ENCODE results near the gene CPNE4. TPM values are rescaled to one million over a fixed set of nuclear protein-coding genes. Genes with fewer than 3 reads are reported as not detected.
A peak's percentile ranks its signal among the peaks of the same experiment; 100 is the strongest.

Gene CPNE4
- total and polyA plus RNA-seq, 10 donors, result 0.03 to 3.1 (median 0.91) TPM; not detected in 2

DNA sequence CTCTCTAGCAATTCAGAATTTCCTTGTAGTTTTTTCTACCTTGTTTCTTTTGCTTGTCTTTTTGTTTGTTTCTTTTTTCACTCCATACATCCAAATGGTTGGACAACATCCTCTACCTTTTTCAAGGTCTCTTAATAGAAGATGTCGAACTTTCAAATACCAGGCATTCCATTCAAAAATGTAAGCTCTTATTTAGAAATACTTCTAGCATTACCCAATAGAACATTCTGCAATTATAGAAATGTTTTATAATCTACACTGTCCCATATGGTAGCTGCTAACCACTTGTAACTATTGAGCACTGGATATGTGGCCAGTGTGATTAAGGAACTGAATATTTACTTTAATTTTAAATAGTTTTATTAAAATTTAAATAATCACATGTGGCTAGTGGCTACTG is 335.8 kb downstream of the CPNE4 start:
- Histone ChIP-seq H3K27ac (peak overlapping the region in 2 of 8 donors; percentile 10 to 30), H3K36me3 (no peaks in the 10 kb centered on the region), H3K4me1 (no peaks in the 10 kb centered on the region), H3K9me3 (no peaks in the 10 kb centered on the region), H3K27me3 (replicated peaks in 1 of 7) (no peaks in the 10 kb centered on the region), H3K4me3 (no peak overlapping the region)
- 54 to 82% (median 65%) methylated on average over 1 of the region's 1 CpG for WGBS, 5 donors
- TF ChIP-seq, protein P1, sequence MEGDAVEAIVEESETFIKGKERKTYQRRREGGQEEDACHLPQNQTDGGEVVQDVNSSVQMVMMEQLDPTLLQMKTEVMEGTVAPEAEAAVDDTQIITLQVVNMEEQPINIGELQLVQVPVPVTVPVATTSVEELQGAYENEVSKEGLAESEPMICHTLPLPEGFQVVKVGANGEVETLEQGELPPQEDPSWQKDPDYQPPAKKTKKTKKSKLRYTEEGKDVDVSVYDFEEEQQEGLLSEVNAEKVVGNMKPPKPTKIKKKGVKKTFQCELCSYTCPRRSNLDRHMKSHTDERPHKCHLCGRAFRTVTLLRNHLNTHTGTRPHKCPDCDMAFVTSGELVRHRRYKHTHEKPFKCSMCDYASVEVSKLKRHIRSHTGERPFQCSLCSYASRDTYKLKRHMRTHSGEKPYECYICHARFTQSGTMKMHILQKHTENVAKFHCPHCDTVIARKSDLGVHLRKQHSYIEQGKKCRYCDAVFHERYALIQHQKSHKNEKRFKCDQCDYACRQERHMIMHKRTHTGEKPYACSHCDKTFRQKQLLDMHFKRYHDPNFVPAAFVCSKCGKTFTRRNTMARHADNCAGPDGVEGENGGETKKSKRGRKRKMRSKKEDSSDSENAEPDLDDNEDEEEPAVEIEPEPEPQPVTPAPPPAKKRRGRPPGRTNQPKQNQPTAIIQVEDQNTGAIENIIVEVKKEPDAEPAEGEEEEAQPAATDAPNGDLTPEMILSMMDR (IDR thresholded peaks at IDR 0.05 in 8 of 11, conservative IDR thresholded peaks at IDR 0.05 in 3 of 11), result no peak
- no peak for TF ChIP-seq POLR2AphosphoS5 (IDR thresholded peaks at IDR 0.05)
- TF ChIP-seq POLR2A (IDR thresholded peaks at IDR 0.05), result no peak
- intact Hi-C loops (cut with DNase I; ENCODE audit: low total_unique reads), result no loop called here
- no peak for DNase-seq

DNA sequence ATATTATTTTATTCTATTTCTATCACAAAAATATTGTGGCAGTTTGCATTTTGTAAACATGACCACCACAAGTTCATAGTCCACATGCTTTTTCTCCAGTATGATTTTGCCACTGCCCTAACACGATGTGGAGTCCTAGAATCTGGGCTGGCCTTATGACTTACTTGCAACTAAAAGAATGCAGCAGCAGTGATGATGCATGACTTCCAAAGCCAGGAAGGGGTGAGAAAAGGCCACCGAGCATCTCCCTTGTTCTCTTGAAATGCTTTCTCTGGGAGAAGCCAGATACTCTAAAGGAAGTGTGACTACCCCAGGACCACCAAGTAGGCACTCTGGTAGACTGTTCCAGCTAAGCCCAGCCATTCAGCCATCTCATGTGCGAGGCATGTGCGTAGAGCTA is 340.4 kb downstream of the CPNE4 start:
- DNase-seq, result no peak
- Histone ChIP-seq H3K27me3 (replicated peaks in 1 of 7) (no peaks in the 10 kb centered on the region), H3K4me3 (no peak overlapping the region), H3K36me3 (no peaks in the 10 kb centered on the region), H3K27ac (no peak overlapping the region), H3K9me3 (no peaks in the 10 kb centered on the region), H3K4me1 (no peaks in the 10 kb centered on the region)
- TF ChIP-seq POLR2A (IDR thresholded peaks at IDR 0.05) (no peak), POLR2AphosphoS5 (IDR thresholded peaks at IDR 0.05) (no peak)
- TF ChIP-seq, protein P1 (IDR thresholded peaks at IDR 0.05 in 8 of 11, conservative IDR thresholded peaks at IDR 0.05 in 3 of 11), result no peak
- WGBS, 5 donors, result 75 to 88% (median 85%) methylated on average over 4 of the region's 4 CpGs
- intact Hi-C loops (cut with DNase I; ENCODE audit: low total_unique reads), result no loop called here

DNA sequence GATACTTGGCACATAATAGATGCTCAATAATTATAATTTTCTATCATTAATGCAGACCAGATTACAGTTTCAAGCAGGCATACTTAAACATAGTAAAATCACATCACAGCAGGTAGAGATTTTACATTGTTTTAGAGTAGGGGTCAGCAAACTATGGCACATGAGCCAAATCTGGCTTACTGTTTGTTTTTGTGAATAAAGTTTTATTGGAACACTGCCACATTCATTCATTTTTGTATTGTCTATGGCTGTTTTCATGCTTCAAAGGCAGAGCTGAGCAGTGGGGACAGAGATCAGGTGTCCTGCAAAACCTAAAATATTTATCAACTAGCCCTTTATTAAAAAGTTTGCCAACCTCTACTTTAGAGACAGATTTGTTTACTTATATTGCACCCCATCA is 342.5 kb downstream of the CPNE4 start:
- no peak overlapping the region for H3K4me3 ChIP-seq
- H3K36me3 ChIP-seq, result no peaks in the 10 kb centered on the region
- H3K4me1 ChIP-seq, result no peaks in the 10 kb centered on the region
- no peak overlapping the region for H3K27ac ChIP-seq
- peaks cover 0 to 7% (median 0%) of the 10 kb centered on the region in 7 donors for H3K27me3 ChIP-seq (replicated peaks in 1 of 7)
- H3K9me3 ChIP-seq, result no peaks in the 10 kb centered on the region
- no peak for TF ChIP-seq POLR2A (IDR thresholded peaks at IDR 0.05)
- TF ChIP-seq, protein P1 (IDR thresholded peaks at IDR 0.05 in 8 of 11, conservative IDR thresholded peaks at IDR 0.05 in 3 of 11), result no peak
- TF ChIP-seq POLR2AphosphoS5 (IDR thresholded peaks at IDR 0.05), result no peak
- DNase-seq, result no peak
- intact Hi-C loops (cut with DNase I; ENCODE audit: low total_unique reads), result no loop called here

DNA sequence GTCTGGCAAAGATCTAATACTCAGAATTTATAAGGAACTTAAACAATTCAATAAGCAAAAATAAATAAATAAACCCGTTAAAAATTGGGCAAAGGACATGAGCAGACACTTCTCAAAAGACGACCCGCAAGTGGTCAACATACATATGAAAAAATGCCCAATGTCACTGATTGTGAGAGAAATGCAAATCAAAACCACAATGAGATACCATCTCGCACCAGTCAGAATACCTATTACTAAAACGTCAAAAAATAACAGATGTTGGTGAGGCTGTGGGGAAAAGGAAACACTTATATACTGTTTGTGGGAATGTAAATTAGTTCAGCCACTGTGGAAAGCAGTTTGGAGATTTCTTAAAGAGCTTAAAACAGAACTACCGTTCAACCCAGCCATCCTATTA is 344.0 kb downstream of the CPNE4 start:
- no peaks in the 10 kb centered on the region for H3K9me3 ChIP-seq
- H3K27ac ChIP-seq, result no peak overlapping the region
- no peaks in the 10 kb centered on the region for H3K36me3 ChIP-seq
- no peak for DNase-seq
- 49 to 63% (median 54%) methylated on average over 6 of the region's 6 CpGs for WGBS, 5 donors
- TF ChIP-seq POLR2AphosphoS5 (IDR thresholded peaks at IDR 0.05) (no peak), POLR2A (IDR thresholded peaks at IDR 0.05) (no peak)
- TF ChIP-seq, protein P1 (IDR thresholded peaks at IDR 0.05 in 8 of 11, conservative IDR thresholded peaks at IDR 0.05 in 3 of 11), result no peak
- H3K27me3 ChIP-seq (replicated peaks in 1 of 7), result peaks cover 0 to 7% (median 0%) of the 10 kb centered on the region in 7 donors
- no peaks in the 10 kb centered on the region for H3K4me1 ChIP-seq
- no peak overlapping the region for H3K4me3 ChIP-seq
- intact Hi-C loops (cut with DNase I; ENCODE audit: low total_unique reads), result no loop called here
